Activated naive CD8-positive, alpha-beta T cell (primary cell): ENCODE results near the gene INO80D.
"Not testable (repeated sequence)": the region's sequence is repeated elsewhere in the genome, so short reads cannot be mapped to it uniquely, and the experiment has no call there.

Source experiments
- H3K27ac Mint-ChIP-seq: one replicate; pipeline ENCODE4 v1.8.0; 2021; ENCODE audit warnings: mixed read lengths
- H3K27me3 Mint-ChIP-seq: one replicate; pipeline ENCODE4 v1.8.0; 2021; ENCODE audit warnings: mixed read lengths
- H3K36me3 Mint-ChIP-seq: one replicate; pipeline ENCODE4 v1.8.0; 2021; ENCODE audit warnings: mixed read lengths
- H3K4me1 Mint-ChIP-seq: one replicate; pipeline ENCODE4 v1.8.0; 2021; ENCODE audit warnings: low read depth, mixed read lengths
- H3K4me3 Mint-ChIP-seq: one replicate; pipeline ENCODE4 v1.8.0; 2021; ENCODE audit warnings: mild to moderate bottlenecking, mixed read lengths
- H3K9me3 Mint-ChIP-seq: one replicate; pipeline ENCODE4 v1.8.0; 2021; ENCODE audit warnings: low read depth, mixed read lengths

INO80D gene

DNA sequence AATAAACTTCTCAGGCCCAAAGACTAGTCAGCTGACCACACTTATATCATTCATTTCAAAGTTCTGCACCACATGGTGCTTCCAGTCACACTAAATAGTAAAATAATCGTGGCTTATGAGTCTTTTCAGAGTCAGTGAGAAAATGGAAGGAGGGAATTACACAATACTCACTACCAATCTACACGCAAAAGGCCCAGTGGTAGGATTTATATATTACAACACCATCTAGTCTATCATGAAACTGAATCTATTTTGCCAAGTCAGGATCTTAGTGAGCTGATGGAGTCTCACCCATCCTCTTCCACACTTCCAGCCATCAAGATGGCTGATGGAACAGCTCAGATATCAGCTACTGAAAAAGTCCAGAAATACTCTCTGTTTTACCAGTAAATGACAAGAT lies 21.9 kb downstream of the INO80D start:
- Mint-ChIP-seq H3K27ac (no peak overlapping the region), H3K4me3 (no peak overlapping the region), H3K36me3 (peaks cover 15% of the 10 kb centered on the region), H3K4me1 (peaks cover 34% of the 10 kb centered on the region), H3K9me3 (no peaks in the 10 kb centered on the region), H3K27me3 (no peaks in the 10 kb centered on the region)

DNA sequence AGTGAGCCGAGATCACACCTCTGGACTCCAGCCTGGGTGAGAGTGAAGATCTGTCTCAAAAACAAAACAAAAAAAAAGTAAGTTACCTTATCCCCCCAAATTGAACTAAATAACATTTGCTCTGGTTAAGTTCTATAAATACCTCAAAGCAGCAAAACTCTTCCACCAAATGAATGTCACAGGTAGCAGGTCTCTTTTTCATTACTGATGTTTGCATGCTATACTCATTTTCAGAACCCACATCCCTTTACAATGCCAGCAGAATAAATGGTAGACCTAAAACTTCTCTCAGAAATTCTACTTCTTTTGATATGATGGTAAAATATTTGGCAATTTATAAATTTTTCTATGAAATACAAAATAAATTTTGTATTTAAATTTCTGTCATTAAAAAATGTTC lies 22.3 kb downstream of the INO80D start:
- Mint-ChIP-seq H3K9me3 (no peaks in the 10 kb centered on the region), H3K27ac (peak overlapping the region; percentile 36), H3K4me1 (peaks cover 34% of the 10 kb centered on the region), H3K4me3 (no peak overlapping the region), H3K36me3 (peaks cover 15% of the 10 kb centered on the region), H3K27me3 (no peaks in the 10 kb centered on the region)

DNA sequence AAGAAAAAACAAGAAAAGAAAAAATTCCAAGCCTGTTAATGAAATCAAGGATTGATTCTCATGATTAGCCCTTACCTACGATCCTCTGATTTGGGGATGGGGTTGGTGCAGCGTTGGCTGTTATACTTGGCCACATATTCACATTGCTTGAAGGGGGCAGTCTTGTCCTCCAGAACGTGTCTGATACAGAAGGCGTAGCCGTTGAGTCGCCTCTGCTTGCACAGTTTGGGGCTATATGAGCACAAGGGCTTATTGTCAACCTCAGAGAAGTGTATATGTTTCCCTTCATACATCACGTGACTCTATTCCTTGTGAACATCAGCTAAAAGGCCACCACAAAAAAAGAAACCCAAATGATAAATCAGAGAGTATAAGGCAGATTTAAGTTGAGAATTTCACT lies 23.2 kb downstream of the INO80D start:
- H3K27ac Mint-ChIP-seq: no peak overlapping the region
- peaks cover 16% of the 10 kb centered on the region for H3K36me3 Mint-ChIP-seq
- H3K4me3 Mint-ChIP-seq: no peak overlapping the region
- no peaks in the 10 kb centered on the region for H3K27me3 Mint-ChIP-seq
- peaks cover 34% of the 10 kb centered on the region for H3K4me1 Mint-ChIP-seq
- H3K9me3 Mint-ChIP-seq: no peaks in the 10 kb centered on the region

DNA sequence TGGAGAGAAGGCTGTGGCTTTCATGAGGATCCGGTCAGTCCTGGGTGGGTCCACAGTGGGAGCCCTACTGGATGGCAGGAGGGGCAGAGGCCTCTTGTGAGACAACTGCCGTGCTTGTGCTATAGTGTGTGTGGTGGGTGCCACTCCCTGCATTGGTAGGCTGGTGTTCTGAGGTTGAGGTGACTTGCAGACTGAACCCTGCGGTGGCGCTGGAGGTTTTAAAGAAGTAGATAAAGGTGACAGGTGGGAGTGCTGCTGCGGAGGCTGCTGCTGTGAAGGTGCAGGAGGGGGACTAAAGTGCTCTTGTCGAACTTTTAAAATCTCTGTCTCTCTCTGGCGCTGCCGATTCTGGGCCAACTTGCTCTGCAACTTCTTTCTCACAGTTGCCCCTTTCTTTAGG lies 29.7 kb downstream of the INO80D start:
- no peaks in the 10 kb centered on the region for H3K9me3 Mint-ChIP-seq
- H3K4me3 Mint-ChIP-seq: no peak overlapping the region

DNA sequence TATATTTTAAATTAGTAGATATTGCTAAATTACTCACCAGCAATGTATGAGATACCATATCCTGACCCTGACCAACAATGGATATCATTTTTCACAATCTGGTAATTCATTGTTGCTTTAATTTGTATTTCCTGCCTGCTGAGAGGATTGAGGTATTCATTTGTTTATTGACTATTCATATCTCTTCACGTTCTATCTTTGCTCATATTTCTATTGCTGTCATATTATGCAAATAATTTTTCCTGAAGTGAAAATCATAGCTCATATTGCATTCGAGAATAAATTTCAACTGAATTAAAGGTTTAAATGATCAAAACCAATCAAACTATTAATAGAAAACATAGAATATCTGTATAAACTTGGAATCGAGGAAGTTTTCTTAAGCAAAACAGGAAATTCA lies 31.0 kb downstream of the INO80D start:
- Mint-ChIP-seq H3K36me3 (peaks cover 18% of the 10 kb centered on the region), H3K27ac (peak overlapping the region; percentile 4)

More for the DNA sequence above, 29.7 kb downstream of the INO80D start:
- H3K4me1 Mint-ChIP-seq: peaks cover 17% of the 10 kb centered on the region
- no peaks in the 10 kb centered on the region for H3K27me3 Mint-ChIP-seq
- peaks cover 16% of the 10 kb centered on the region for H3K36me3 Mint-ChIP-seq
- peak overlapping the region; percentile 13 for H3K27ac Mint-ChIP-seq

DNA sequence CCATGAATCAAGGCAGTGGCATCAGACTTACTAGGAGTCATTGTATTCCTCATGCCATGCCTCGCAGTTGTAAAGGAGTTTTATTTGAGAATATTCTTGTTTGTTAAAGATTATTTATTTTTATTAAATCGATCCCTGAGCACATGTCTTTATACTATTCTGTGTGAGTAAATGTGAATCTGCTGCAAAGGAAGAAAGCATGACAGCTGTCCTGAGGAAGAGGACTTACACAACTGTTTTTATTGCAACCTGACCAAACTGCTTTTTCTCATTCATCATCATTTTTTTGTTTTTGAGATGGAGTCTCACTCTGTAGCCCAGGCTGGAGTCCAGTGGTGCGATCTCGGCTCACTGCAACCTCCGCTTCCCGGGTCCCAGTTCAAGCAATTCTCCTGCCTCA lies 34.1 kb downstream of the INO80D start:
- H3K27me3 Mint-ChIP-seq: no peaks in the 10 kb centered on the region
- H3K36me3 Mint-ChIP-seq: peaks cover 17% of the 10 kb centered on the region
- H3K27ac Mint-ChIP-seq: no peak overlapping the region
- no peaks in the 10 kb centered on the region for H3K9me3 Mint-ChIP-seq
- no peak overlapping the region for H3K4me3 Mint-ChIP-seq
- H3K4me1 Mint-ChIP-seq: peaks cover 26% of the 10 kb centered on the region

More for the DNA sequence above, 31.0 kb downstream of the INO80D start:
- peaks cover 18% of the 10 kb centered on the region for H3K4me1 Mint-ChIP-seq
- H3K27me3 Mint-ChIP-seq: no peaks in the 10 kb centered on the region
- no peaks in the 10 kb centered on the region for H3K9me3 Mint-ChIP-seq
- H3K4me3 Mint-ChIP-seq: no peak overlapping the region

DNA sequence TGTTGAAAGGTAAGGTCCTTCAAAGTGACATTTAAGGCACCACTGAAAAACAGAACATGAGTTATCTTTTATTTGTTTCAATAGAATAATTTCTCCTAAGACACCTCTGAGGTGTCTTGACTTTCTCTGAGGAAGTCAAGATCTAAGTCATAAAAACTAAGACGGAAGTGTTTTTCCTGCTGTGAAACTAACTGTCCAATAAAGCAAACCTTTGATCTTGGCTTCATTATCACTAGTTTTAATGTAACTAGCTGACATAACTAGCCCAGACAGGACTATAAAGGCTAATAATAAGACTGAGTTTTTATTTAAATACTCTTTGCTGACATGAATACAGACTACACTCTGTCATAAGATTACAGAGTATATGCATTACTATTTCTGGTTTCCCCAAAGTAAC lies 36.6 kb downstream of the INO80D start:
- Mint-ChIP-seq H3K27me3 (no peaks in the 10 kb centered on the region), H3K4me3 (no peak overlapping the region), H3K36me3 (peaks cover 10% of the 10 kb centered on the region)

DNA sequence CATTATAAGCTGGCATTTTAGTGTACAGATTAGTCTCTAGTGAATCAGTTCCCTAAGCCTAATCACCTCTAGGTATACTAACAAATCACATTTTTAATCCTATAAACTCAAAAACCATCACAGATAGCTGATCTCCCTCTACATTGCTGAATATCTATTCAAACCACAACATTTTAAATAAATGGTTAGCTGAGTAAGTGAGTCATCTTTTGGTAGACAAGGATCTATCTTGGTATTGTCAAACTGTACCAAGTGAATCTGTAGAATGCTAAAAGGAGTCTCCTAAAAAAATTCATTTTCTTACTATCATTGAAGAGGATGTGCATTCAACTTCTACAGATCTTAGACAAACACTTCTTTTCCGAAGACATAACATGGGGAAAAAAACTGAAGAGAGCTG lies 40.7 kb downstream of the INO80D start:
- peak overlapping the region; percentile 0 for H3K27ac Mint-ChIP-seq
- peaks cover 36% of the 10 kb centered on the region for H3K4me1 Mint-ChIP-seq
- H3K27me3 Mint-ChIP-seq: no peaks in the 10 kb centered on the region
- H3K36me3 Mint-ChIP-seq: peaks cover 18% of the 10 kb centered on the region
- H3K4me3 Mint-ChIP-seq: no peak overlapping the region
- no peaks in the 10 kb centered on the region for H3K9me3 Mint-ChIP-seq

More for the DNA sequence above, 36.6 kb downstream of the INO80D start:
- H3K4me1 Mint-ChIP-seq: peaks cover 22% of the 10 kb centered on the region
- H3K9me3 Mint-ChIP-seq: no peaks in the 10 kb centered on the region
- no peak overlapping the region for H3K27ac Mint-ChIP-seq

DNA sequence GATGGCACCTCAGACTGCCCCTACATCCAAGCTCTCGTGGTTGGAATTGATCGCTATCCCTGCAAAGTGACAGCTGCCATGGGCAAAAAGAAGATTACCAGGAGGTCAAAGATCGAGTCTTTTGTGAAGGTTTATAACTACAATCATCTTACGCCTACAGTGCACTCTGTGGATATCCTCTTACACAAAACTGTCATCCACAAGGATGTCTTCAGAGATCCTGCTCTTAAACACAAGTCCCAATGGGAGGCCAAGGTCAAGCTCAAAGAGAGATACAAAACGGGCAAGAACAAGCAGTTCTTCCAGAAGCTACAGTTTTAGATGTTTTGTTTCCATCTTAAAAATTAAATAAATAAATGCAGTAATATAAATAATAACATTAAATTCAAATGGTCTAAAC lies 45.4 kb downstream of the INO80D start:
- Mint-ChIP-seq H3K27me3 (no peaks in the 10 kb centered on the region), H3K4me1 (peaks cover 38% of the 10 kb centered on the region), H3K36me3 (peaks cover 37% of the 10 kb centered on the region), H3K4me3 (no peak overlapping the region), H3K27ac (no peak overlapping the region), H3K9me3 (no peaks in the 10 kb centered on the region)

DNA sequence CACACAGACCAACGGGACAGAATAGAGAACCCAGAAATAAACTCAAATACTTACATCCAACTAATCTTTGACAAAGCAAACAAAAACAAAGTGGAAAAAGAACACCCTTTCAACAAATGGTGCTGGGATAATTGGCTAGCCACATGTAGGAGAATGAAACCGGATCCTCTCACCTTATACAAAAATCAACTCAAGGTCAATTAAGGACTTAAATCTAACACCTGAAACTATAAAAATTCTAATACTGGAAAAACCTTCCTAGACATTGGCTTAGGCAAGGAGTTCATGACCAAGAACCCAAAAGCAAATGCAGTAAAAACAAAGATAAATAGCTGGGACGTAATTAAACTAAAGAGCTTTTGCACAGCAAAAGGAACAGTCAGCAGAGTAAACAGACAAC lies 50.6 kb downstream of the INO80D start:
- H3K4me3 Mint-ChIP-seq, H3K9me3 Mint-ChIP-seq, H3K27ac Mint-ChIP-seq, H3K27me3 Mint-ChIP-seq: not testable (repeated sequence)
- Mint-ChIP-seq H3K36me3 (peaks cover 55% of the 10 kb centered on the region), H3K4me1 (peaks cover 63% of the 10 kb centered on the region)

DNA sequence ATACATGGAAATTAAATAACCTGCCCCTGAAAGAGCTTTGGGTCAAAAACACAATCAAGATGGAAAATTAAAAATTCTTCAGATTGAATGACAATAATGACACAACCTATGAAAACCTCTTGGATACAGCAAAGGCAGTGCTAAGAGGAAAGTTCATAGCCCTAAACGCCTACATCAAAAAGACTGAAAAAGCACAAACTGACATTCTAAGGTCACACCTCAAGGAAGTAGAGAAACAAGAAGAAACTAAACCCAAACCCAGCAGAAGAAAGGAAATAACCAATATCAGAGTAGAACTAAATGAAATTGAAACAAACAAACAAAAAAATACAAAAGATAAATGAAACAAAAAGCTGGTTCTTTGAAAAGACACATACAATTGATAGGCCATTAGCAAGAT lies 52.5 kb downstream of the INO80D start:
- H3K4me1 Mint-ChIP-seq: peaks cover 68% of the 10 kb centered on the region
- H3K9me3 Mint-ChIP-seq, H3K27me3 Mint-ChIP-seq: not testable (repeated sequence)
- peaks cover 54% of the 10 kb centered on the region for H3K36me3 Mint-ChIP-seq
- H3K4me3 Mint-ChIP-seq: peak overlapping the region; percentile 12
- peak overlapping the region; percentile 48 for H3K27ac Mint-ChIP-seq

DNA sequence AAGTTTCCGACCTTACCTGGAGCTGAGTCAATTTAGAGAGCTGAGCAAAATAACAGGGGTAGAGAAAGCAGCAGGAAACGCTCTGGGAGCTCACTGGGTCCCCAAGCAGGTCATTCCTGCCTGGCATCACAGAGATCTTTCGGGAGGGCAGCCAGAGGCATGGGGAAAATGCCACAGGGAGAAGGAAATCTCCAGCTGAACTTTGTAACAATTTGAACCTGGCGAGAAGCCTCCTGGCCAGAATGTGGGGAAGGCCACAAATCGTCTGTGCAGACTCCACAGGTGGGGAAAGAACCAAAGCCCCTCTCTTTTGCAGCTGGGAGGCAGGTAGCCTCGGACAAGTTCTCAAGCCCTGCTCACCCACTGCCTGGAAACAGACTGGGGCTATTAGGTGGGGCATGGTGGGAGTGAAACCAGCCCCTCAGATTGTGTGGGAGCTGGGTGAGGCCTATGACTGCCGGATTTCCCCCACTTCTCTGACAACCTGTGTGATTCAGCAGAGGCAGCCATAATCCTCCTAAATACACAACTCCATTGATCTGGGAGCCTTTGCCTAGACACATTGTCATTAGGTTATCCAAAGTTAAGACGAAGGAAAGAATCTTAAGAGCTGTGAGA lies 53.9 kb downstream of the INO80D start:
- peak overlapping the region; percentile 32 for H3K4me3 Mint-ChIP-seq
- H3K4me1 Mint-ChIP-seq: peaks cover 65% of the 10 kb centered on the region
- peaks cover 53% of the 10 kb centered on the region for H3K36me3 Mint-ChIP-seq
- H3K27me3 Mint-ChIP-seq: no peaks in the 10 kb centered on the region
- H3K9me3 Mint-ChIP-seq: peaks cover 6% of the 10 kb centered on the region
- peak overlapping the region; percentile 77 for H3K27ac Mint-ChIP-seq

DNA sequence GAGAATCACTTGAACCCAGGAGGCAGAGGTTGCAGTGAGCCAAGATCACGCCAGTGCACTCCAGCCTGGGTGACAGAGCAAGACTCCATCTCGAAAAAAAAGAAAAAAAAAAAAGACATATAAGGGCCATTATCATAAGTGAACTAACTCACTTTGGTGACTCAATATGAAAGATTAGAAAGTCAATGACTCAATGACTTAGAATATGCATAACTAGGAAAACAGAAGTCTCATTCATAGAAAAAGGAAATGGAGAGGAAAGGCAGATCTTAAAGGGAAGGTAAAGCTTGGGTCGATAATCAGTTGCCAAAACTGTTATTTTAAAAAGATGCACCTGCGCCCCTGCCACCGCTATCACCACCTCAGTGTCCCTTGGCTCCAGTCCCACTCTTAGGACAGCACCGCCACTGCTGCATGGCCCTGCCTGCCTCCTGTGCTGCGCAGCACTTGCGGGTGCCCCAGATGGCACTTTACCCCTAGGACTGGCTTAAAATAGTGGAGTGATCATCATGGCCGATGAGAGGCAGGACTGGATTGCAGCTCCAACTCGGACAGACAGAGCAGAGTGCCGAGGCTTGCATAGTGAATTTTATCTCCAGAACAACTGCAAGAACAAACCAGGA lies 54.7 kb downstream of the INO80D start:
- peaks cover 6% of the 10 kb centered on the region for H3K9me3 Mint-ChIP-seq
- H3K36me3 Mint-ChIP-seq: peaks cover 45% of the 10 kb centered on the region
- H3K27ac Mint-ChIP-seq: peak overlapping the region; percentile 54
- peaks cover 62% of the 10 kb centered on the region for H3K4me1 Mint-ChIP-seq
- H3K4me3 Mint-ChIP-seq: peak overlapping the region; percentile 32
- H3K27me3 Mint-ChIP-seq: no peaks in the 10 kb centered on the region

DNA sequence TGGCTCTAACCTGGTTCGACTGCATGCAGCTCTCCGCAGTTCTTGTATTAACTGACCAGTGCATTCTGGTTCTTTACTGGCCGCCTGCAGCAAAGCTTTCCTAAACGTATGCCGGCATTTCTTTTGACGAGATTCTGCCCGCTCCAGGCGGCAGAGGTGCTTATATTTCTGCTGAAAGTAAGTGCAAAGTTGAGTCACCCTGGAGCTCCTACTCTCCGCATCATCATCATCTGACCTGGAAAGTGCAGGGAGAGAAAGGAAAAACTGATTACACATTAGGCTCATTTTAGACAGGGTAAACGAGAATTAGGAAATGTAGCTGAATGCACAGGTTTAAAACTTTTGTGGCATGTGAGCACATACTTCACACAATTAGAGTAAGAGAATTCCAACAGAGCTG lies 57.9 kb downstream of the INO80D start:
- Mint-ChIP-seq H3K27me3 (no peaks in the 10 kb centered on the region), H3K4me3 (no peak overlapping the region), H3K36me3 (peaks cover 22% of the 10 kb centered on the region), H3K4me1 (peaks cover 35% of the 10 kb centered on the region), H3K9me3 (no peaks in the 10 kb centered on the region), H3K27ac (no peak overlapping the region)

DNA sequence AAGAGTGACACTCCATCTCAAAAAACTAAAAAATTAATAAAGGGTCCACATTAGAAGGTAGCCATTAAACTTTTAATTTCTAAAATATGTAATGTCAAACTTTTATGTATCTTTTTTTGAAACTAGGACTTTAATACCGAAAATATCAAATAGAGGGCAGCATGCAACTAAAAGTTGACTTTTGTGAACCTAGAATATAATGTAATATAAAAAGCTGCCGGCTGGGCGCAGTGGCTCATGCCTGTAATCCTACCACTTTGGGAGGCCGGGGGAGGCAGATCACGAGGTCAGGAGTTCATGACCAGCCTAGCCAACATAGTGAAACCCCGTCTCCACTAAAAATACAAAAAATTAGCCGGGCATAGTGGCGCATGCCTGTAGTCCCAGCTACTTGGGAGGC lies 62.8 kb downstream of the INO80D start:
- Mint-ChIP-seq H3K4me3 (no peak overlapping the region), H3K27ac (no peak overlapping the region), H3K4me1 (no peaks in the 10 kb centered on the region), H3K27me3 (no peaks in the 10 kb centered on the region), H3K36me3 (peaks cover 2% of the 10 kb centered on the region), H3K9me3 (no peaks in the 10 kb centered on the region)

DNA sequence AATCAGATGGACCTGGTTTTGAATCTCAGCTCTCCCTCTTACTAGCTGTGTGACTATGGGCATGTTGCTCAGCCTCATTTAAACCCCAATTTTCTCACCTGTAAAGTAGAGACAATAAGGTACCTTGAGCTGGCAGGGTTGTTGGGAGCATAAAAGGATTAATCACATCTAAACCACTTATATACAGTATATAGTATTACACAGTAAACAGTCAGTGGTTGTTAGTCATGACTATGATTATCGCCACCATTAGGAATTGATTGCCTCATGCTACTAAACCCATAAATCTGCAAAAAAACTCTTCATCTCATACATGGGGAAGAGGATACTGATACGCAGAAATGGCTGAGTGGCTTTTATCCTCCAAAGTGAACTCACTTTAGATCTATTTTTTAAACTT lies 65.8 kb downstream of the INO80D start:
- H3K36me3 Mint-ChIP-seq: peaks cover 18% of the 10 kb centered on the region
- peaks cover 8% of the 10 kb centered on the region for H3K9me3 Mint-ChIP-seq
- H3K27ac Mint-ChIP-seq: no peak overlapping the region
- no peaks in the 10 kb centered on the region for H3K27me3 Mint-ChIP-seq
- no peaks in the 10 kb centered on the region for H3K4me1 Mint-ChIP-seq
- H3K4me3 Mint-ChIP-seq: no peak overlapping the region
